Activated CD8-positive, alpha-beta memory T cell treated with anti-CD3 and anti-CD28 coated beads for 36 hours (primary cell): ENCODE results near the gene GNB1. TPM values are rescaled to one million over a fixed set of nuclear protein-coding genes. Genes with fewer than 3 reads are reported as not detected.

Experiments
- CTCF ChIA-PET: fragments of 350-600 bp; sonication (Branson Sonifier 250); formaldehyde crosslinking; loops from one replicate; lab custom pipeline; 2021; ENCODE audit warnings: antibody characterized with exemption; lab: Charles Lee
- POLR2A ChIA-PET: fragments of 350-600 bp; sonication (Branson Sonifier 250); formaldehyde crosslinking; loops from one replicate; lab custom pipeline; 2021; ENCODE audit warnings: antibody characterized with exemption; lab: Charles Lee
- total RNA-seq, 2 experiments: library from RNA; stranded (reverse); gene quantifications; one replicate each; pipeline ENCODE4 v1.2.3, GENCODE V29; 2021

Gene GNB1
- total RNA-seq, 2 experiments from 2014 or later, result 420 to 435 TPM

DNA sequence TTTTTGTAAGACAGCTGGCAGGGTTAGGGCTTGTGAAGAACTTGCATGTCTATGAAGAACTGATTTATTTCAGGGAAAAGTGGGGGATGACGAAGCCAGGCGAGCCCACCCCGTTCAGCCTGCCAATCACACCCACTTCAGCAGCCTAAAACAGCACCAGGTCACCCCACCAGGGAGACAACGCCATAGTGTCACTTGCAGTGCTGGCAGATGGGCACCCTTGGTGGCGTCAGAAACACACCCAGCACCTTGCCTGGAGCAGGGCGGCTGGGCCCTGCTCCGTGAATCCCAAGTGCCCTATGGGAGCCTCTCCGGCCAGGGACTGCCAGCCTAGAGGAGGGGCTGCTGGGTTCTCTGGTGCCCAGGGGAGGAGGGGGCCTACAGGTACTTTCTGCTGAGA lies 107.6 kb downstream of the GNB1 start:
- ChIA-PET POLR2A (no interaction called here), CTCF (interaction anchor here (2.0 kb wide), 1 partner anchor 125 kb away, joined by 6 read pairs; no protein-coding TSS in a partner anchor)

DNA sequence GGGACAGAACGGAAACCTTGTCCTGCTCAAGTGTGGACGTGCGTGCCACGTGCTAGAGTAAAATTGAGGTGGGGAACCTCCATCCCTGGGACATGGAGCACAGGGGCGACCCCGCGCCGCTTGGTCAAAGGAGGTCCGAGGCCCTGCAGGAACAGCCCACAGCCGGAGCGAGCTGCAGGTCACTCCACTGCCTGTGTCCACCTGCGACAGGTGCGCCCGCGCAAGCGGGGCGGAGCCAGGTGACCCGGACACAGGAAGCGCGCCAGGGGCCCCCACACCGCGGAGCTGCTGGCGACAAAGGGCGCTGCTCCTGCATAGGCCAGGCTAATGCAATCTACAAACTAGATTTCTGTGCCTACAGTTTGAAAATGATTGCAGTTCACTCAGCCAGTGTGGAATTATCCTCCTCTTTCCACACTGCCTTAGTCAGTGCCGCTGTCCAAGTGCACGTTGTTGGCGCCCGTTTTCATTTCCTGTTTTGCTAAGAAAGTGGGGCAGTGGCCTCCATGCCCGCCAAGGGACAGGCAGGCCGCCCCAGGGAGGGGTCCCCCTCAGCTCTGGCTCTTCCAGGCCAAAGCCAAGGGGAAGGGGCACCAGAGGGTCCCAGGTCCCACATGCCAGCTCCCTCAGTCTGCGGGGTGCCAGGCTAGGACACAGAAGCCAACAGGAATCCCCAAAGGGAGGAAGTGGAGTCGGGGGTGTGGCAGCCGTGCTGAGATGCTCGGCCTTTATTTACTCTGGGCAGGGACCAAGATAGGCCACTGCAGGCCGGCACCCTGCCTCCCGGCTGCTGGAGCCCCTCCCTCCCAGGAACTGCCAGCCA lies 108.3 kb downstream of the GNB1 start:
- ChIA-PET CTCF (interaction anchor here (2.0 kb wide), 1 partner anchor 126 kb away, joined by 6 read pairs; no protein-coding TSS in a partner anchor), POLR2A (no interaction called here)

DNA sequence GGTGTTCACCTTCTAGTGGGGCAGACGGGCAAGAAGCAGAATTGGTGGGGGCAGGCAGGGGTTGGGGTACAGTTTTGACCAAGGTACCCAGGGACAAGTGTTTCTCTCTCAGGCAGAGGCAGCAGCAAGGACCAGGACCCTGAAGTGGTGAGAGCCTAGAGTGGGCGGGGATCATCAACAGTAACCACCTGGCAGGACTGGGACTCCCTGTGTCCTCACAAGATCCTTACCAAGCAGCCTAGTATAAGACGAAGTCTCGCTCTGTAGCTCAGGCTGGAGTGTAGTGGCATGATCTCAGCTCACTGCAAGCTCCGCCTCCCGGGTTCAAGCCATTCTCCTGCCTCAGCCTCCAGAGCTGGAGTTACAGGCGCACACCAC lies 109.4 kb downstream of the GNB1 start:
- ChIA-PET CTCF (interaction anchor here (2.0 kb wide), 1 partner anchor 127 kb away, joined by 6 read pairs; no protein-coding TSS in a partner anchor), POLR2A (no interaction called here)

DNA sequence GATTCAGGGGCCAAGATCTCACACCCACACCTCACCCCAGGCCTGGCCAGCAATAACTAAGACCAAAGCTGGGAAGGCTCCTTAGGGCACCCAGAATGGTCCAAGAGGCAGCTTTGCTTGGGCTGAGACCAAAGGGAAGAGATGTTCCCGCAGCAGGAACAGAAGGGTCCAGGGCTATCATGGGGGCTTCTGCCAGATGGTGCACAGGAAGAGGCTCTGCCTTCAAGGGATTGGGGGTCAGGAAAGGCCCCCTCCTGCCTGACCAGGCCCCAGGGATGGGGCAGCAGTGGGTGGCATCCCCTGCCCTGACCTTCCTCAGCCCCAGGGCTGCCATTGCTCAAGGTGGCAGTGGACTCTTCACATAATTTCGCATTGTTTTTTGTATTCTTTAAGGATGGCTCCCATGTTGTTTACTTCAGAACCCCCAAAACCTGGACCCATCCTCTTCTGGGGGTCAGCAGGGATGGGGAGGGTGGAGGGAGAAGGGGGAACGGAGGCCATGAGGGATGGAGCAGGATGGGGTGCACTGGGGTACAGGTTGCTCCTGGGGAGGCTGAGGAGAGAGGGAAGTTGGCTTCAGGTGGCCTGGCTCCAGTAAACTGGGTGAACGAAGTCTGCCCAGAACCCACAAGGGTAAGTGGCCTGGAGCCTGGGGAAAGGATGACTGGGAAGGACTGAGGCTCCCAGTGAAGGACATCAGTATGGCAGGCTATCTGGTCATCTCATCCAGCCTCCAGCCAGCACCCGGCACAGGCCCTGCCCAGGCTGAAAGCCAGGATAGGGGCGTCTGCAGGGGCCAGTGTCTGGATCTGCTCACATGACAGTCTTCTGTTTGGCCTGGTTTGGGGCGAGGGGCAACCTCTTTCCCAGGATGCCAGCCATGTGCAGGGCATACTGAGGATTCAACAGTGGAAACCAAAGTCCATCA lies 110.0 kb downstream of the GNB1 start:
- ChIA-PET CTCF (interaction anchor here (1.5 to 2.7 kb wide), 6 partner anchors 8 to 128 kb away, joined by 4 to 11 read pairs (median 6); no protein-coding TSS in a partner anchor), POLR2A (interaction anchor here (0.6 kb wide), 1 partner anchor 89 kb away, joined by 6 read pairs; no protein-coding TSS in a partner anchor)

DNA sequence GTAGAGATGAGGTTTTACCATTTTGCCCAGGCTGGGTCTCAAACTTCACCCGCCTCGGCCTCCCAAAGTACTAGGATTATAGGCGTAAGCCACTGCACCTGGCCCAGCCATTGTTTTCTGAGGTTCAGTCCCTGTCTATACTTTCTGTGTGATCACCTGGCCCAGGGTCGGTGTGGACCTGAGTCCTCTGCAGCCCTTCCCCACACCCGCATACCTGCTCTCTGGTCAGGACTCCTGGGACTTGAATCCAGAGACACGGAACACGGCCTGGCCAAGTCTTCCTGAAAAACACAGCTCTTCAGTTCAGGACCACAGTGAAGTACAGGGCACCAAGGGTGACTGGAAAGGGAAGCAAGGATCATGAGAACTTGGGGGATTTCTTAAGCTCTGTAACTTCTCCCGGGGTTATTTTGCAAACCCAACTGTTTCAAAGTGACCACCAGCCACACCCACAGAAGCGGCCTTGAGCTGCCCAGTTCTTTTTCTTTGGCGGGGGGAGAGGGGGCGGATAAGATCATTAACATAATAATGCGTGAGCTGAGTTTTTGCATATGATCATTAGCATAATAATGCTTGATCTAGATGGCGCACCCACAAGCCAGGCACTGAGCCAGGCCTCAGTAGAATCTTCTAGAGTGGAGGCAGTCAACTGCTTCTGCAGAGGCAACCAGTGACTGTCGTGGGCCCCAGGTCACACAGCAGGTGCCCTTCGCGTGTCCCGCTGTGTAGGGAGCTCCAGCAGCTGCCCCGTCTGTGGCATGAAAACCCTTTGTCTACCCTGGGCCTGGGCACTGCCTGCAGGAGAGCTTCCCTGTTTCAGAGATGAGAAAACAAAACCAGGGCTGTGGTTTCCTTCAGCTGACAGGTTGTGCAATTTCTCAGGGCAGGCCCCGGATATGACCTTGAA lies 110.9 kb downstream of the GNB1 start:
- ChIA-PET CTCF (interaction anchor here (1.0 to 2.7 kb wide), 7 partner anchors 9 to 129 kb away, joined by 3 to 11 read pairs (median 6); no protein-coding TSS in a partner anchor), POLR2A (interaction anchor here (0.6 to 1.0 kb wide), 2 partner anchors 90 to 129 kb away, joined by 3 to 6 read pairs; no protein-coding TSS in a partner anchor)

DNA sequence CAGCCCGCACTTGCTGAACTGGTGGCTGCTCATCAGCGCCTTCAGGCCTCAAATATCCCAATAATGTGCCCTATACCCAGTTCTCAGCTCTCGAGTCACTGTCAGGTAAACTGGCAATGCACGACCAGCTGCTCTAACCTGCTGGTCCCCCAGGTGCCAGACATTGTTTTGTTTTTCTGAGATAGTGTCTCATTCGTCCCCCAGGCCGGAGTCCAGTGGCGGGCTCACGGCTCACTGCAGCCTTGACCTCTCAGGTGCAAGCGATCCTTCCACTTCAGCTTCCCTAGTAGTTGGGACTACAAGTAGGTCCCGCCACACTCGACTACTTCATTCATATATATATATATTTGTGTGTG lies 111.6 kb downstream of the GNB1 start:
- POLR2A ChIA-PET, result interaction anchor here (0.5 to 1.0 kb wide), 3 partner anchors 110 to 259 kb away, joined by 3 to 11 read pairs (median 6); no protein-coding TSS in a partner anchor
- CTCF ChIA-PET, result interaction anchor here (1.0 to 2.7 kb wide), 7 partner anchors 10 to 130 kb away, joined by 3 to 11 read pairs (median 6); no protein-coding TSS in a partner anchor

DNA sequence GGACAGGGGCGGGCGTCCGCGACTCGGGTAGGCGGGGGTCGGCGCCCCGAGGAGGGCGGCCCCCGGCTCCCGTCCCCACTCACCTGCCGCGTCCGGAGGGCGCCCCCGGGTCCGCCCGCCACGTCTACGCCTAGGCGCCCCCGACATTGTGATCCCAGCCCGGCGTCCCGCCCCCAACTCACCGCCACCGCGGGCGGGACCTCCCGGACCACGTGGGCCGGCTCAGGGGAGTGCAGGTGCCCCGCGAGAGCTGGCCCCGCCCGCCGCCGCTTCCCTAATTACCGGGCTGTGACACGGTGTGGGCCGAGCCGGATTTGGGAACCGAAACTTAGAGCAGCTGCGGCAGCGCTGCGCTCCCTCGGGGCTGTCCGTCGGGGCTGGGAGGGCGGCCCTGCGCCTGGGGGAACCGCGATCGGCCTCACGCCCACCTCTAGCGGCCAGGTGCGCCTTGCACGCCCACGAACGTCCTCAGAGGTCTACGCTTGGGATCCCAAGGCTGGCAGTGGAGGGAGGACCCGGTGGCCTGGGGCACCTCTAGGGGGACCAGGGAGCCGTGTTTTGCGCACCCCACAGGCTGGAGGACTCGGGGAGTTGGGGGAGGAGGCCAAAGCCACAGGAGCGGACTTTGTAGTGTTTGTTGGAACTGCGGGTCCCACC lies 112.1 kb downstream of the GNB1 start:
- ChIA-PET CTCF (interaction anchor here (1.4 to 2.7 kb wide), 5 partner anchors 12 to 130 kb away, joined by 3 to 11 read pairs (median 6); no protein-coding TSS in a partner anchor), POLR2A (interaction anchor here (0.5 to 0.6 kb wide), 2 partner anchors 110 to 258 kb away, joined by 6 to 11 read pairs; no protein-coding TSS in a partner anchor)

DNA sequence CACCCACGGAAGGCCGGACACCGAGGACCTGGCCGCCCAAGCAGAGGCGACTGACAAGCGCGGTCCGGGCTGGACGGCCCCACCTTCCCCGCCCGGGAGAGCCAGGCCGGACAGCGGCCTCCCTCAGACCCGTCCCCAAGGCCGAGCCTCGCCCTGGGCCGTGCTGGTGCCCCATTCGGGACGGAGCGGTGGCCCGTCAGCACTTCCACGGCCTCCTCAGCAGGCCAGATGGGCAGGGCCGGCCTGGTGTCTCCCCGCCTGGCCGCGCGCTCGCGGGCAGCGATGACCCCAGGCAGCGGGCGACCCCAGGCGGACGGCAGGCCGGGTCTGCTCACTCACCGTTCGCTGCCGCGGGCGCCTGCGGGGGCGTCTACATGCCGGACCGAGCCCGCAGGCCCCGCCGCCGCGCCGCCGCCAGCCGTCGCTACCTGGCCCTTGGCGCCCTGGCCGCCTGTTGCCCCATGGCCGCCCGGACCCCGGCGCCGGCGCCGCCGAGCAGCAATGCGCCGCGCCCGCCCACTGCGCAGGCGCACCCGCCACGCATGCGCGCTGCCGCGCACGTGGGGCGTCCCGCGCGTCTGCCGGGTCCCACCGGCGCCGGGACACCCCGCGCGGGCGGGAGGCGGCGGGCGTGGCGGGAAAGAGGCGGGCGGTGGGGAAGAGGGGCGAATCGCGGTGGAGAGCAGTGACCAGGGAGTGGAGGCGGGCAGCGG lies 112.8 kb downstream of the GNB1 start, which contains the start of gene NADK:
Gene NADK, minus strand, starts transcription at position 521 of the 713 bp plus-strand sequence. CDS start 13,064 bp downstream, outside the sequence.
- ChIA-PET CTCF (interaction anchor here (1.6 to 2.7 kb wide), 2 partner anchors 127 to 131 kb away, joined by 9 to 11 read pairs; no protein-coding TSS in a partner anchor), POLR2A (no interaction called here)

DNA sequence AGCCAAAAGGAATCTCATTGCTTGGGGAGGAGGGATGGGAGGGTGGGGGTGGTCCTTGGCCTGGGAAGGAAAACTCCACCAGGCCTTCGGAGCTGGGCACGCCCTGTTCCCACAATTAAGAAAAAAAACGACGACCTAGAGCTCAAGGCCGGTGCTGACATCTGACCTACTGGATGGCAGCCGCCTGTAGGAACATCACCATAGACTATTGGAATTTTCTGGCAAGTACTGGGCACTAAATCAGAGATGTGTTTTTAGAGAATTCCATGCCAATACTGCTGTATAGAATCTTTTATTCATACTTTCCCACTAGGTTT lies 113.3 kb downstream of the GNB1 start:
- ChIA-PET CTCF (interaction anchor here (1.5 to 1.6 kb wide), 2 partner anchors 12 to 128 kb away, joined by 5 to 11 read pairs; no protein-coding TSS in a partner anchor), POLR2A (no interaction called here)

DNA sequence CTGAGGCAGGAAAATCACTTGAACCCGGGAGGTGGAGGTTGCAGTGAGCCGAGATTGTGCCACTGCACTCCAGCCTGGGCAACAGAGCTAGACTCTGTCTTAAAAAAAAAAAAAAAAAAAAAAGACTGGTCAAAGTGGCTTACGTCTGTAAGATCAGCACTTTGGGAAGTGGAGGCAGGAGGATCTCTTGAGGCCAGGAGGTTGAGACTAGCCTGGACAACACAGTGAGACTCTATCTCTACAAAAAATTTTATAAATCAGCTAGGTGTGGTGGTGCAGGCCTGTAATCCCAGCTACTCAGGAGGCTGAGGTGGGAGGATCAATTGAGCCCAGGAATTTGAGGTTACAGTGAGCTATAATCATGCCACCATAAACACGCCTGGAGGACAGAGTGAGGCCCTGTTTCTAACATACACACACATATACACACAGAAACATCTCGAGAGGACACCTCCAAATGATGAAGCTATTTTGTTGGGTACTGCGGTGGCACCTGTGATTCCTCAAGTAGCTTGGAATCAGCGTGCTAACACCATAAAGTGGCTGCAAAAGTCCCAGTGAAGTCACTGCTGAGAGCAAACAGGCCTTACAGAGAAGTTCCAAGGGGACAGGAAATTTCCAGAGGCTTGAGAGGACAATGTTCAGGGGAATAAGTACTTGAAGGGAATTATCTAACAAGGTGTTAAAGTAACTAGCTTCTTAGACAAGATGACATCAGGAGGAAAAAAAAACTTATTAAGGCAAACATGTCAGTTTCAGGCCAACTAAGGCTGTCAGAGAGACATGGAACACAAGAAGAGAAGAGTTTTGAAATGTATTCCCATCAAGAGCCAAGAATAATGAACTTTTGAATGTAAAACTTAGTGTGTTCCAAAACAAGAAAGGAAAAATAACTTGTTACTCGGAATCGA lies 114.0 kb downstream of the GNB1 start:
- ChIA-PET CTCF (interaction anchor here (0.7 to 1.6 kb wide), 3 partner anchors 13 to 128 kb away, joined by 4 to 11 read pairs (median 5); no protein-coding TSS in a partner anchor), POLR2A (no interaction called here)

DNA sequence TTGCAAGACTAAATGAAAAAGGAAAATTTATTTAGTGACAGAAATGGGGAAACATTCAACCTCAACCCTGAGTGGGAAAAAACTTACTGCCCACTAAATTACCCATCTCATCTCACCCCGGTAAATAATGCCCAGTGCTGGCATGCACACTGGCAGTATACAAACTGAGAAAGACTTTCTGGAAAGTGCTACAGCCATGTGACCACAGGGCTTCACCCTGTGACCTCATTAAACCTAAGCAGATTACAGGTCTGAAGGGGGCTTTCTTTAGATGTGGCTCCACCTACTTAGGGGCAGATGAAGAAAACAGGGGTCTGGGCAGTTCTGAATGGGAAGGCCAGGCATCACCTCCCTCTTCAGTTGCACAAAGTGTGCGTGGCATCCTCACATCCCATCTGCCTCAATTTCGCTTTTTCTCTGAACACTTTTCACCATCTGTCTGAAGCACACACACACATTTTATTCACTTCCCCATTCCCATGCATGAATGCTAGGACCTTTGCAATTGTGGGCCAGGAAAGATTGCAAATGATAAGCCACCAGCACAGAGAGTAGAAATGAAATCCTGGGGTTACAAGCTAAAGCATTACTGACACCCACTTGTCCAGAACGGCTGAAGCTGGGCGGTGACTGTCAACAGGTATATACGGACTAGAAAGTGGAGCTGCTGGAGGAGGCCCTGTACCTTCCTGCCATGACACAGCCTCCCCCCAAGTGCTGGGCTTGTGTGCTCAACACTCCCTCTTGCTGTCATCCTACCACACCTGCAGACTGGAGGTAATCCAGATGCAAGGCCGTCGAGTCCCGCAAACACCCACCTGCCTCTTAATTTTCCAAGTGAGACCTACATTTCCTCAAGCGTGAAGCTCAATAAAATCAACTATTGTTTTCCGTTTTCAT lies 115.3 kb downstream of the GNB1 start:
- POLR2A ChIA-PET, result interaction anchor here (0.7 kb wide), 1 partner anchor 91 kb away, joined by 3 read pairs; no protein-coding TSS in a partner anchor
- CTCF ChIA-PET, result interaction anchor here (0.7 to 1.5 kb wide), 2 partner anchors 14 to 48 kb away, joined by 4 to 5 read pairs; no protein-coding TSS in a partner anchor

DNA sequence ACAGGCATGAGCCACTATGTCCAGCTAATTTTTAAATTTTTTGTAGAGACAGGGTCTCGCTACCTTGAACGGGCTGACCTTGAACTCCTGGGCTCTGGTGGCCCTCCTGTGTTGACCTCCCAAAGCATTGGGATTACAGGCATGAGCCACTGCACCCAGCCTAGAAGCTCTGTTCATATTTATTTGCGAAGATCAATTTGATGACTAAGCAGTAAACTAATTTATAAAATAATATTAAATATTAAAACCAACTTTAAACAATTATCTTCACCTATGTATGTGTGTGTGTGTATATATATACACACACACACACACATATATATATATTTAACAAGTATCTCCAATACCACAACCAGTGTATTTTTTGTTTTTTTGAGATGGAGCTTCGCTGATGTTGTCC lies 117.0 kb downstream of the GNB1 start:
- ChIA-PET CTCF (no interaction called here), POLR2A (no interaction called here)

DNA sequence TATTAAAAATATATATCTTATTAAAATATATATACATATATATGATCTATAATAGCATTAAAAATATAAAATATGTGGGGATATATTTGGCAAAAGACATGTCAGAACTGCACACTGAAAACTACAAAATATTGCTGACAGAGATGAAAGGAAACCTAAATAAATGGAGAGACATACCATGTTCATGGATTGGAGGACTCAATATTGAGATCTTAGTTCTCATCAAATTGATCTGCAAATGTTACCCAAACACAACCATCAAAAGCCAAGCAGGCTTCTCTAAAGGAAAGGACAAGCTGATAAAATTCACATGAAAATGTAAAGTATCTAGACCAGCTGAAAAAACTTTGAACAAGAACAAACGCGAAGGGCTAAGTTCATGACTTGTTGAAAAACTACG lies 119.8 kb downstream of the GNB1 start:
- ChIA-PET POLR2A (no interaction called here), CTCF (no interaction called here)

DNA sequence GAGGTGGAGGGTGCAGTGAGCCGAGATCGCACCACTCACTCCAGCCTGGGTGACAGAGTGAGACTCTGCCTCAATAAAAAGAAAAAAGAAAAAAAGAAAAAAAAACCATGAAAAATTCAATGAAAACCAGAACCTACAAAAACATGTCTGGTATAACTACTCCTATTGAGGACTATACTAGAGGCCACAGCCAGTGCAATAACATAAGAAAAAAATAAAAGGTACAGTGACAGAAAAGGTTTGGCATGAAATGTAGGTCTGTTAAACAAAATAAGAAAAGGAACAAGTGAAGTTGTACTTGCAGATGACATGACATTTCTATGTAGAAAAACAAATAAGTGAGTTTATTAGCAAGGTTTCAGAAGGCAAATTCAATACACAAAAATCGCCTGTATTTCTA lies 120.8 kb downstream of the GNB1 start:
- ChIA-PET CTCF (no interaction called here), POLR2A (no interaction called here)
